GM12864 (cell line): ENCODE measurements around the gene RAB34.
"Not testable (repeated sequence)": the region's sequence is repeated elsewhere in the genome, so short reads cannot be mapped to it uniquely, and the experiment has no call there.

Experiments
- DNase-seq: peaks from one replicate; pipeline ENCODE4 v3.0.0-alpha.2; 2011; ENCODE audit warnings: low read depth
- H3K4me3 ChIP-seq: 2 replicates; pipeline ENCODE4 v1.5.1; 2011; ENCODE audit warnings: mild to moderate bottlenecking, low read depth, low read length, control low read depth
- CTCF ChIP-seq: IDR thresholded peaks from 2 replicates; pipeline ENCODE4 v1.5.1; 2011; ENCODE audit warnings: low read depth, mild to moderate bottlenecking, moderate library complexity, low read length, control low read depth, inconsistent platforms; ENCODE audit errors: missing control alignments

The RAB34 gene

DNA sequence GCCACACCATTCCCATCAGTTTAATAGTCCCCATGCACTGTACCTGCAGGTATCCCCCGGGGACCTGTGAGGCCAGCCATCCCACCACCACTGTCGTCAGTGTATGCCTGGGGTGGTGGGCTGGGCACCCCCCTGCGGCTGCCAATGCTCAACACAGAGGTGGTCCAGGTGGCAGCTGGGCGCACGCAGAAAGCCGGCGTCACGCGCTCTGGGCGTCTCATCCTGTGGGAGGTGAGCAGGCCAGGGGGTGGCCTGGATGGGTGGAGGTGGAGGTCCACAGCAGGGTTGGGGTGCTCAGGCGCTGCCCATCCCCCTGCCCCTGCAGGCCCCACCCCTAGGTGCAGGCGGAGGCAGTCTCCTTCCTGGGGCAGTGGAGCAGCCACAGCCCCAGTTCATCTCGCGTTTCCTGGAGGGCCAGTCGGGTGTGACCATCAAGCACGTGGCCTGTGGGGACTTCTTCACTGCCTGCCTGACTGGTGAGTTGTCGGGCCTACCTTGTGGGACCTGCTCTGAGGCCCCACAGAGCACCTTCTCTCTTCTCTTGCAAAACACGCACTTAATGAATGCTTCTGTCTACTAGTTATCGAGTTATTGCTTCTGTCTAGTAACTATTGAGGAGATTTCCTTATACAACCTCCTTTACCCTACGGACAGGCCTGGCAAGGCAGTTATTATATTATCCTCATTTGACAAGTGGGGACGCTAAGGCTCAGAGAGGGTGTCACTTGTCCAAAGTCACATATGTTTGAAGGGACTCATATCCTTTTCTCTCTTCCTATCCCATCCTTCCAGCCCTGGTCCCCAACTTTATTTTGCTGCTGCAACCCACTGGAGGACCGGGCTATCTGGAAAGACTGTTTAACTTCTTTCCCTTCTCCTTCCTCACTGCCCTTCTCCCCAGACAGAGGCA, 20.4 kb upstream of the RAB34 start:
- TF ChIP-seq CTCF: no peak
- DNase-seq: peak; percentile 89
- peak overlapping the region; percentile 50 for H3K4me3 ChIP-seq

GRCh38 chr17:28737316-28737715, 19.6 kb upstream of the RAB34 start:
- TF ChIP-seq CTCF: no peak
- H3K4me3 ChIP-seq: peak overlapping the region; percentile 50; the same call in 1 of the 2 replicates
- DNase-seq: no peak

GRCh38 chr17:28735913-28736769, 18.5 kb upstream of the RAB34 start:
- DNase-seq, H3K4me3 ChIP-seq: not testable (repeated sequence)

GRCh38 chr17:28735242-28735722, 17.6 kb upstream of the RAB34 start:
- TF ChIP-seq CTCF: no peak
- no peak for DNase-seq

DNA sequence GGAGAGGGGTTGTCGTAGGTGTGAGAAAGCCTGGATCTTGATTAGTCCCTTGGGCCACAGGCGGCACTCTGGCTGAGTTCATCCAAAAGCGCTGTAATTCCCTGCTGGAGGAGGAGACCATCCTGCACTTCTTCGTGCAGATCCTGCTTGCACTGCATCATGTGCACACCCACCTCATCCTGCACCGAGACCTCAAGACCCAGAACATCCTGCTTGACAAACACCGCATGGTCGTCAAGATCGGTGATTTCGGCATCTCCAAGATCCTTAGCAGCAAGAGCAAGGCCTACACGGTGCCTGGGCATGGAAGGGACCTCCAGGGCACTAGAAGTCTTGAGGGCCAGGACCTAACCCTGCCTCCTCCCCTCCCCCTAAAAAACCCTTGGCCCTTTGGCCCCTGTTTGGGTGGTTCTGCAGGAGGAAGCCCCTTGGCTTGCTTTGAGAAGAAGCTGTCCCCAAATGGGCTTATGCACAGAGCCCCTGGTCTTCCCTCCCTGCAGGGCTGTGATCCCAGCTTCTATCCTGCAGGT, 17.1 kb upstream of the RAB34 start:
- no peak overlapping the region for H3K4me3 ChIP-seq
- no peak for DNase-seq
- no peak for TF ChIP-seq CTCF

More at GRCh38 chr17:28735242-28735722, 17.6 kb upstream of the RAB34 start:
- H3K4me3 ChIP-seq: no peak overlapping the region

GRCh38 chr17:28733346-28733745, 15.7 kb upstream of the RAB34 start:
- TF ChIP-seq CTCF: no peak
- DNase-seq: no peak
- no peak overlapping the region for H3K4me3 ChIP-seq

- DNase-seq: no peak
- no peak overlapping the region for H3K4me3 ChIP-seq
- no peak for TF ChIP-seq CTCF
These were observed 12.3 kb upstream of the RAB34 start for GRCh38 chr17:28729950-28730330.
